ENCODE results near the gene RAB36. TPM values are rescaled to one million over a fixed set of nuclear protein-coding genes. Genes with fewer than 3 reads are reported as not detected.

RAB36 gene
- total and polyA plus RNA-seq, 4 donors = 0.22 to 0.56 (median 0.37) TPM

- TF ChIP-seq RXRA (IDR thresholded peaks at IDR 0.05) (no peak), YY1 (IDR thresholded peaks at IDR 0.05) (no peak), RAD21 (IDR thresholded peaks at IDR 0.05) (no peak), HNF4A (conservative IDR thresholded peaks at IDR 0.05) (no peak), GABPA (IDR thresholded peaks at IDR 0.05 in 1 of 2, conservative IDR thresholded peaks at IDR 0.05 in 1 of 2) (no peak)
Observed at GRCh38 chr22:23122992-23123803, 22.1 kb upstream of the RAB36 start (continued).

DNA sequence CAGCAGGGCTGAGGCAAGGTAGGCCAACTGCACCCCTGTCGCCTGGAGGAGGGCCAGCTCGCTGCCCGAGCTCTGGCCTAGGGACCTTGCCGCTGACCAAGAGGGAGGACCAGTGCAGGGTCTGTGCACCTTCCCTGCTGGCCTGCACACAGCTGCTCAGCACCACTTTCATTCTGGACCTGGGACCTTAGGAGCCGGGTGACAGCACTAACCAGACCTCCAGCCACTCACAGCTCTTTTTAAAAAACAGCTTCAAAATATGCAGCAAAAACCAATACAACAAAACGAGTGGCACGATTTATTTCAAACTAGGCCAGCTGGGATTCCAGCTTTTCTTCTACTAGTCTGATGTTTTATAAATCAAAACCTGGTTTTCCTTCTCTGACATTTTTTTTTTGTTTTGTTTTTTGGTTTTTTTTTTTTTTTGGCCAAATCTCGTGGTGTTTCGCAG is 21.4 kb upstream of the RAB36 start:
- TF ChIP-seq FOXA2 (IDR thresholded peaks at IDR 0.05) (no peak), CTCF (IDR thresholded peaks at IDR 0.05; ENCODE audit: low read depth, low read length, missing input control) (no peak), YY1 (IDR thresholded peaks at IDR 0.05) (no peak), HNF4G (IDR thresholded peaks at IDR 0.05) (no peak), TAF1 (conservative IDR thresholded peaks at IDR 0.05) (no peak), EGR1 (IDR thresholded peaks at IDR 0.05; ENCODE audit: low read depth in 2 of 2) (no peak), RAD21 (IDR thresholded peaks at IDR 0.05) (no peak), GABPA (IDR thresholded peaks at IDR 0.05 in 1 of 2, conservative IDR thresholded peaks at IDR 0.05 in 1 of 2) (no peak), FOXA1 (IDR thresholded peaks at IDR 0.05) (no peak), SP1 (IDR thresholded peaks at IDR 0.05) (no peak), MAX (IDR thresholded peaks at IDR 0.05) (no peak)
- TF ChIP-seq, protein P1, sequence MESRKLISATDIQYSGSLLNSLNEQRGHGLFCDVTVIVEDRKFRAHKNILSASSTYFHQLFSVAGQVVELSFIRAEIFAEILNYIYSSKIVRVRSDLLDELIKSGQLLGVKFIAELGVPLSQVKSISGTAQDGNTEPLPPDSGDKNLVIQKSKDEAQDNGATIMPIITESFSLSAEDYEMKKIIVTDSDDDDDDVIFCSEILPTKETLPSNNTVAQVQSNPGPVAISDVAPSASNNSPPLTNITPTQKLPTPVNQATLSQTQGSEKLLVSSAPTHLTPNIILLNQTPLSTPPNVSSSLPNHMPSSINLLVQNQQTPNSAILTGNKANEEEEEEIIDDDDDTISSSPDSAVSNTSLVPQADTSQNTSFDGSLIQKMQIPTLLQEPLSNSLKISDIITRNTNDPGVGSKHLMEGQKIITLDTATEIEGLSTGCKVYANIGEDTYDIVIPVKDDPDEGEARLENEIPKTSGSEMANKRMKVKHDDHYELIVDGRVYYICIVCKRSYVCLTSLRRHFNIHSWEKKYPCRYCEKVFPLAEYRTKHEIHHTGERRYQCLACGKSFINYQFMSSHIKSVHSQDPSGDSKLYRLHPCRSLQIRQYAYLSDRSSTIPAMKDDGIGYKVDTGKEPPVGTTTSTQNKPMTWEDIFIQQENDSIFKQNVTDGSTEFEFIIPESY (IDR thresholded peaks at IDR 0.05) = no peak
- TF ChIP-seq, protein P2, sequence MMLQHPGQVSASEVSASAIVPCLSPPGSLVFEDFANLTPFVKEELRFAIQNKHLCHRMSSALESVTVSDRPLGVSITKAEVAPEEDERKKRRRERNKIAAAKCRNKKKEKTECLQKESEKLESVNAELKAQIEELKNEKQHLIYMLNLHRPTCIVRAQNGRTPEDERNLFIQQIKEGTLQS (IDR thresholded peaks at IDR 0.05) = no peak
- Histone ChIP-seq H3K27me3 (ENCODE audit: control insufficient read depth in 4 of 4, insufficient read depth in 4 of 4, low read length in 3 of 4) (no peaks in the 10 kb centered on the region), H3K4me1 (ENCODE audit: control insufficient read depth in 4 of 4, insufficient read depth in 4 of 4, low read length in 3 of 4) (peaks cover 0 to 6% (median 0%) of the 10 kb centered on the region in 4 donors), H3K9me3 (ENCODE audit: control insufficient read depth in 4 of 4, low read length in 3 of 4) (no peaks in the 10 kb centered on the region), H3K4me3 (ENCODE audit: low read depth in 1 of 3, low read length in 3 of 3) (no peak overlapping the region), H3K36me3 (ENCODE audit: control insufficient read depth in 4 of 4, insufficient read depth in 3 of 4, low read depth in 1 of 4, low read length in 3 of 4) (no peaks in the 10 kb centered on the region), H3K27ac (ENCODE audit: low read depth in 1 of 2, low read length in 2 of 2) (no peak overlapping the region), H3K9ac (ENCODE audit: low read depth in 1 of 2, low read length in 2 of 2) (no peak overlapping the region)
- no peak for DNase-seq (ENCODE audit: low spot score)
- WGBS = 86% methylated on average over 9 of the region's 9 CpGs

All from liver (tissue), 9 donors.